ENCODE results near the gene TMEM191B.
"Not testable (repeated sequence)": the region's sequence is repeated elsewhere in the genome, so short reads cannot be mapped to it uniquely, and the experiment has no call there.

TMEM191B gene

GRCh38 chr22:18527752-18528596 is at the start of gene TMEM191B:
TSS of gene TMEM191B (plus strand) at chr22:18527802. CDS start at chr22:18527981, 179 bp downstream.
- peak; percentile 54 for TF ChIP-seq L3MBTL2 (conservative IDR thresholded peaks at IDR 0.05)
- DNase-seq (ENCODE audit: extremely low spot score); CTCF ChIA-PET; POLR2A ChIA-PET: not testable (repeated sequence)

GRCh38 chr22:18496227-18496626 is 31.4 kb upstream of the TMEM191B start:
- not testable (repeated sequence) for DNase-seq (ENCODE audit: extremely low spot score)

DNA sequence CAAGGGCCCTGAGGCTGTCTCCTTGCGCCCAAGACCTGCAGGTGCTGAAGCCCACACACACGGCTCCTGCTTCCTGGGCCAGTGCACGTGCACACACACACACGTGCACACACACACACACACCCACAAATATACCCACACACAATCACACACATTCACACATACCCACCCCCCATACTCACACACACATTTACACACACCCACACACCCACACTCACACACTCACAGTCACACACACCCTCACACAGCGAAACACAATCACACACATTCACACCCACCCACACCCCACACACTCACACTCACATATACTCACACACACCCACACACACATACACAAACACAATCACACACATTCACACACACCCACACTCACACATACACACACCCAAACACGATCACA is 16.3 kb upstream of the TMEM191B start:
- DNase-seq (ENCODE audit: extremely low spot score); CTCF ChIA-PET: not testable (repeated sequence)

More at GRCh38 chr22:18496227-18496626, 31.4 kb upstream of the TMEM191B start:
- CTCF ChIA-PET, POLR2A ChIA-PET: not testable (repeated sequence)

DNA sequence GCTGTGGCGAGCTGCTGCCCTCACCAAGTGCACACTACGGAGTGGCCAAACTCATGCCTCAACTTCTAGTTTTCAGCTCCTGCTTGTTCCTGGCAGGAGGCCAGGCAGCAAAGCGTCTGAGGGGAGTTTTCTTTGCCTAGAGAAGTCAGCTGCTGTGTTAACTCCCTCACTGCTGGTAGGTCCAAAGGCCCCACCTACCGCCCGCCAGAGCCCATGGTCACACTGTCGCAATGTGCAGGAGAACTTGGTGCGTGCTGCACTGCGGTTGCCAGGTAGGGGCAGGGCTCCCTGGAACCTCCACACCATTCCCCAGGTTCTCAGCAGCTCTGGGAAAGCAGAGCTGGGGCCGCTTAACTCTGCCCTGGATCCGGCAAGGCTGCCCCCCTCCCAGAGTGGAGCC is 15.2 kb upstream of the TMEM191B start:
- POLR2A ChIA-PET; DNase-seq (ENCODE audit: extremely low spot score); CTCF ChIA-PET: not testable (repeated sequence)

More for the DNA sequence above, 16.3 kb upstream of the TMEM191B start:
- POLR2A ChIA-PET: not testable (repeated sequence)

- DNase-seq (ENCODE audit: extremely low spot score); POLR2A ChIA-PET; CTCF ChIA-PET: not testable (repeated sequence)
Measured at GRCh38 chr22:18513454-18513853, 14.1 kb upstream of the TMEM191B start.

- POLR2A ChIA-PET; CTCF ChIA-PET; DNase-seq (ENCODE audit: extremely low spot score): not testable (repeated sequence)
Measured at GRCh38 chr22:18518061-18518460, 9.5 kb upstream of the TMEM191B start, which contains the start of gene GGTLC3. TSS of gene GGTLC3 (minus strand) at chr22:18518161. CDS start at chr22:18517897, 264 bp downstream.

DNA sequence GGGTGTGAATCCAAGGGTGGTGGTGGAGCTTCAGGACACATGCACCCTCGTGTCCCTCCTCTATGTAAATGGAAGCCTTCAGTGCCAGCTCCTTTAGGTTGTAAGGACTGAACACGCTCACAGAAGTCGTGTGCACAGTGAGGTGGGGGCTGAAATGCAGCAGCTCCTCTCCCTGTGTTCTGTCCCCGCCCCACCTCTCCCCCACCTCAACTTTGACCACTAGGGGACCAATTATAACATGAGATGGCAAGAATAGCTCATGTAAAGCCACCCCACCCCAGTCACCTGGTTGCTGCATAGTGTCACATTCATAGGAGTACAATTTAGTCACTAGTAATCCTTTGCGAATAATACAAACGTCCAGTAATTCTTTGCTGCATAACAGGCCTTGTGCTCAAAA is 4.8 kb upstream of the TMEM191B start:
- DNase-seq (ENCODE audit: extremely low spot score); POLR2A ChIA-PET; CTCF ChIA-PET: not testable (repeated sequence)

DNA sequence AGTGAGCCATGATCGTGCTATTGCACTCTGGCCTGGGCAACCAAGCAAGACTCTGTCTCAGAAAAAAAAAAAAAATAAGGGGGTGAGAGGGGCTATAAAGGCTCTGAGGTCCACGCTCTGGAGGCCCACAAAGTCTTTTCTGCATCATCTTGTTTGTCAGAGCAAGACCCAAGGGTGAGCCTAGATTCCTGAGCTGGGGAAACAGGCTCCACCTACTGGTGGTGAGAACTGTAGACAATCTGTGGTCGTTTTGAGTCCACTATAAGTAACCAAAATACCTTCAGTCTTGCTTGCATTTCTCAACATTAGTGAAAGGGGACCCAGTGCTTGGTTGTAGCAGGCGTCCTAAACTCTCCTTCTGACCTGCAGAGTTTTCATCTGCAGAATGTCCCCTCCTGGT is 4.3 kb upstream of the TMEM191B start:
- CTCF ChIA-PET; POLR2A ChIA-PET; DNase-seq (ENCODE audit: extremely low spot score): not testable (repeated sequence)

DNA sequence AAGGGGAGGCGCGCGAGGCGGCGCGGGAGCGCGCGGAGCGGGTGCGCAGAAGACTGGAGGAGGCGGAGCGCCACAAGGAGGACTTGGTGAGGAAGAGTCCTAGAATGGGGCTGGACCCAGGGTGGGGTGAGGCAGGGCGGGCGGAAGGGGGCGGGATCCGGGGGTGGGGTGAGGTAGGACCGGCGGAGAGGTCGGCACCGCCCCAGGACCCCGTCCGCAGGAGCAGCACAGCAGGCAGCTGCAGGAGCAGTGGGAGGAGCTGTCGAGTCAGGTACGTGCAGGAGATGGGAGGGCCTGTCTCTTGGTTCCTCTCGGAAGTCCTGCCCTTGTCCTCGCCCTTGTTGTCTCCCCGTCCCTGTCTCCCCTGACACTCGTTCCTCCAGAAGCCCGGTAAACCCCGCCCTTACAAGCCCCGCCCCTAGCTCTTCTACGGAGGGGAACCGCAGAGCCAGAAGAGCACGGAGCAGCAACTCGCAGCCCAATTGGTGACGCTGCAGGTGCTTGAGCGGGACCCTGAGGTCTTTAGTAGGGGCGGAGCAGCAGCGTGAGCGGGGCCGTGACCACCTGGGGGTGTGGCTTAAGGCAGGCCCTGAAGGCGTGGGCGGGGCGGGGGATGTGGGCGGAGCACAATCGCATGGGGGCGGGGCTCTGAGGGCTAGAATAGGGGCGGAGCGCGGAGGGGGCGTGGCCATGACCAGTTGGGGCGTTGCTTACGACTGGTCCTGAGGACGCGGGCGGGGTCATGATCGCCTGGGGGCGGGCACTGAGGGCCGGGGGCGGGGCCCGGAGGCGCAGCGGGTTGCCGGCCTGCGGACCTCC is 1.2 kb downstream of the TMEM191B start:
- CTCF ChIA-PET; DNase-seq (ENCODE audit: extremely low spot score); POLR2A ChIA-PET: not testable (repeated sequence)

DNA sequence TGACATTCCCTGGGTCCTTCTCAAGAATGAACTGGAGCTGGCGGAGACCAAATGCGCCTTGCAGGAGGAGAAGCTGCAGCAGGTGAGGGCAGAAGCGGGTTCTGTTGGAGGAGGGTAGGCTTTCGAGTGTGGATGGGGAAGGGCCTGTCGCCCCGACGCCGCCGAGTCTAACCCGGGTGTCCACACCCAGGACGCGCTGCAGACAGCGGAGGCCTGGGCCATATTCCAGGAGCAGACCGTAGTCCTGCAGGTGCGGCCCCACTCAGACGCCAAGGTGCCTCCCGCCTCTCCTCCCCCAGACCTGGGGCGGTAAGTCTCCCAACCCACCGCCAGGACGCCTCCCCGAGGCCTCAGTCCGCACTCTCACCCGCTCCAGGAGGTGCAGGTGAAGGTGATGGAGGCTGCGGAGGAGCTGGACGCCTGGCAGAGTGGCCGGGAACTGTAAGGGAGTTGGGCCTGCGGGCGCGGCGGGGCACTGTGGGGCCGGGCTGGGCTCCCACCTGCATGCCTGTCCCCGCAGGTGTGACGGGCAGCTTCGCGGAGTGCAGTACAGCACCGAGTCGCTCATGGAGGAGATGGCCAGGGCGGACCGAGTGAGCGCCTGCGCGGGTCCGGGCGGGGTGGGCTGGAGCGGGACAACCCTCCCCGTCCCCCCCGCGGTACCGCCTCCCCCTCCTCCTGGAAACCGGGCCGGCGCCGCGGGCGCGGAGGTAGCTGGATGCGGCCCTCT is 2.0 kb downstream of the TMEM191B start:
- DNase-seq (ENCODE audit: extremely low spot score); CTCF ChIA-PET; POLR2A ChIA-PET: not testable (repeated sequence)

- DNase-seq (ENCODE audit: extremely low spot score); POLR2A ChIA-PET; CTCF ChIA-PET: not testable (repeated sequence)
Measured at GRCh38 chr22:18533633-18534032, 6.0 kb downstream of the TMEM191B start.

- DNase-seq (ENCODE audit: extremely low spot score); CTCF ChIA-PET; POLR2A ChIA-PET: not testable (repeated sequence)
Measured at GRCh38 chr22:18534315-18534714, 6.7 kb downstream of the TMEM191B start.

- POLR2A ChIA-PET; DNase-seq (ENCODE audit: extremely low spot score); CTCF ChIA-PET: not testable (repeated sequence)
Measured at GRCh38 chr22:18539994-18540393, 12.4 kb downstream of the TMEM191B start.

- POLR2A ChIA-PET; DNase-seq (ENCODE audit: extremely low spot score); CTCF ChIA-PET: not testable (repeated sequence)
Measured at GRCh38 chr22:18543400-18543799, 15.8 kb downstream of the TMEM191B start.

DNA sequence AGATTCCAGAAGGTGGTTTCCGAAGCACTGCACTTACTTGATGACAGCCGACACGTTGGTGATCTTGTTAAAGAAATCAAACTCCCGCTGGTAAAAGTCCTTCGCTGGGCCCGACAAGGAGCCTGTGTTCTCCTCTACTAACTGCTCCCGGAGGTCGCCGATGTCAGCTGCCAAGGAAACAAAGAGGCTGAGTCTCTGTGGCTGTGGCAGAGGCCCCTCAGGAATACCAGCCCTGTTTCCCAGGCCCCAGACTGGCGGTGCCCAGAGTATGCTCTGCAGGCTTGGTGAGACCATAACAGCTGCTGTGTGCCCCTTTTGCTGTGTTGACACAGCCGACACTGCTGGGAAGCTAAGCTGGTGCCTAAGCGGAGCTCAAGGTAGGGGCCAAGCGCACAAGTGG is 17.0 kb downstream of the TMEM191B start:
- POLR2A ChIA-PET; CTCF ChIA-PET; DNase-seq (ENCODE audit: extremely low spot score): not testable (repeated sequence)

GRCh38 chr22:18549458-18550179 is 22.0 kb downstream of the TMEM191B start:
- POLR2A ChIA-PET; DNase-seq (ENCODE audit: extremely low spot score); CTCF ChIA-PET: not testable (repeated sequence)

DNA sequence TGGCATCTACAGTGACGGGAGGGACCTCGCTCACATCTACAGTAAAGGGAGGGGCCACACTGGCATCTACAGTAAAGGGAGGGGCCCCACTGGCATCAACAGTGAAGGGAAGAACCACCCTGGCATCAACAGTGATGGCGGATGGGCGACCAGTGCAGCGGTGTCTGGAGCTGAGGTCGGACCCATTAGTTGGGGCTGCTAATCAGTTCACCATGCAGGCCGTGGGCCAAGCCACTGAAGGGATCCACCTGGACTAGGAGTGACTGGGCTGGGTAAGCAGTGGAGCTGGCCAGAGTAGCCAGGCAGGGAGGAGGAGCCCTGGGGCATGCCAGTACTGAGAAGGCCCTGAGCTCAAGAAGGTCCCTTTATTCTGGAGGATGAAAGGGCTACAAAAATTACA is 23.4 kb downstream of the TMEM191B start:
- DNase-seq (ENCODE audit: extremely low spot score); POLR2A ChIA-PET: not testable (repeated sequence)

More for the DNA sequence above, 23.4 kb downstream of the TMEM191B start:
- CTCF ChIA-PET: not testable (repeated sequence)

All from HEK293T (cell line).